ENCODE measurements around the gene HSPA12A.
A peak's percentile ranks its signal among the peaks of the same experiment; 100 is the strongest.

The HSPA12A gene

GRCh38 chr10:116721547-116722392, 20.6 kb downstream of the HSPA12A start:
- TF ChIP-seq GATA2 (IDR thresholded peaks at IDR 0.05; ENCODE audit: low read depth, low read length) (peak; percentile 80), GATA3 (IDR thresholded peaks at IDR 0.05; ENCODE audit: low read depth, low read length) (no peak; the same call in 1 of the 2 replicates)

- TF ChIP-seq GATA2 (IDR thresholded peaks at IDR 0.05; ENCODE audit: low read depth, low read length) = no peak
- TF ChIP-seq GATA3 (IDR thresholded peaks at IDR 0.05; ENCODE audit: low read depth, low read length) = no peak
Observed at GRCh38 chr10:116720668-116721546, 21.5 kb downstream of the HSPA12A start.

- no peak for TF ChIP-seq GATA2 (IDR thresholded peaks at IDR 0.05; ENCODE audit: low read depth, low read length)
- no peak for TF ChIP-seq GATA3 (IDR thresholded peaks at IDR 0.05; ENCODE audit: low read depth, low read length)
Observed at GRCh38 chr10:116720241-116720643, 22.1 kb downstream of the HSPA12A start.

- TF ChIP-seq GATA2 (IDR thresholded peaks at IDR 0.05; ENCODE audit: low read depth, low read length) = no peak
Observed at GRCh38 chr10:116719804-116720203, 22.6 kb downstream of the HSPA12A start.

GRCh38 chr10:116718058-116718457, 24.3 kb downstream of the HSPA12A start:
- TF ChIP-seq GATA2 (IDR thresholded peaks at IDR 0.05; ENCODE audit: low read depth, low read length) (no peak), GATA3 (IDR thresholded peaks at IDR 0.05; ENCODE audit: low read depth, low read length) (no peak)

- TF ChIP-seq GATA3 (IDR thresholded peaks at IDR 0.05; ENCODE audit: low read depth, low read length) (no peak), GATA2 (IDR thresholded peaks at IDR 0.05; ENCODE audit: low read depth, low read length) (no peak)
Observed at GRCh38 chr10:116716381-116716780, 26.0 kb downstream of the HSPA12A start.

GRCh38 chr10:116715839-116716377, 26.5 kb downstream of the HSPA12A start:
- TF ChIP-seq GATA3 (IDR thresholded peaks at IDR 0.05; ENCODE audit: low read depth, low read length) (no peak), GATA2 (IDR thresholded peaks at IDR 0.05; ENCODE audit: low read depth, low read length) (no peak)

GRCh38 chr10:116715341-116715740, 27.0 kb downstream of the HSPA12A start:
- TF ChIP-seq GATA3 (IDR thresholded peaks at IDR 0.05; ENCODE audit: low read depth, low read length) (no peak), GATA2 (IDR thresholded peaks at IDR 0.05; ENCODE audit: low read depth, low read length) (no peak)

GRCh38 chr10:116713846-116714245, 28.5 kb downstream of the HSPA12A start:
- TF ChIP-seq GATA3 (IDR thresholded peaks at IDR 0.05; ENCODE audit: low read depth, low read length) = no peak
- TF ChIP-seq GATA2 (IDR thresholded peaks at IDR 0.05; ENCODE audit: low read depth, low read length) = no peak

- TF ChIP-seq GATA2 (IDR thresholded peaks at IDR 0.05; ENCODE audit: low read depth, low read length) (no peak), GATA3 (IDR thresholded peaks at IDR 0.05; ENCODE audit: low read depth, low read length) (no peak)
Observed at GRCh38 chr10:116712989-116713543, 29.3 kb downstream of the HSPA12A start.

GRCh38 chr10:116712519-116712918, 29.8 kb downstream of the HSPA12A start:
- TF ChIP-seq GATA3 (IDR thresholded peaks at IDR 0.05; ENCODE audit: low read depth, low read length) (no peak), GATA2 (IDR thresholded peaks at IDR 0.05; ENCODE audit: low read depth, low read length) (no peak)

GRCh38 chr10:116710076-116710475, 32.3 kb downstream of the HSPA12A start:
- no peak for TF ChIP-seq GATA2 (IDR thresholded peaks at IDR 0.05; ENCODE audit: low read depth, low read length)
- TF ChIP-seq GATA3 (IDR thresholded peaks at IDR 0.05; ENCODE audit: low read depth, low read length) = no peak

- no peak for TF ChIP-seq GATA2 (IDR thresholded peaks at IDR 0.05; ENCODE audit: low read depth, low read length)
- no peak for TF ChIP-seq GATA3 (IDR thresholded peaks at IDR 0.05; ENCODE audit: low read depth, low read length)
Observed at GRCh38 chr10:116708877-116709276, 33.5 kb downstream of the HSPA12A start.

GRCh38 chr10:116708391-116708821, 34.0 kb downstream of the HSPA12A start:
- no peak for TF ChIP-seq GATA2 (IDR thresholded peaks at IDR 0.05; ENCODE audit: low read depth, low read length)
- TF ChIP-seq GATA3 (IDR thresholded peaks at IDR 0.05; ENCODE audit: low read depth, low read length) = no peak

Measured in SH-SY5Y (cell line).